Measurements from ENCODE around the gene FHL1.

The FHL1 gene

DNA sequence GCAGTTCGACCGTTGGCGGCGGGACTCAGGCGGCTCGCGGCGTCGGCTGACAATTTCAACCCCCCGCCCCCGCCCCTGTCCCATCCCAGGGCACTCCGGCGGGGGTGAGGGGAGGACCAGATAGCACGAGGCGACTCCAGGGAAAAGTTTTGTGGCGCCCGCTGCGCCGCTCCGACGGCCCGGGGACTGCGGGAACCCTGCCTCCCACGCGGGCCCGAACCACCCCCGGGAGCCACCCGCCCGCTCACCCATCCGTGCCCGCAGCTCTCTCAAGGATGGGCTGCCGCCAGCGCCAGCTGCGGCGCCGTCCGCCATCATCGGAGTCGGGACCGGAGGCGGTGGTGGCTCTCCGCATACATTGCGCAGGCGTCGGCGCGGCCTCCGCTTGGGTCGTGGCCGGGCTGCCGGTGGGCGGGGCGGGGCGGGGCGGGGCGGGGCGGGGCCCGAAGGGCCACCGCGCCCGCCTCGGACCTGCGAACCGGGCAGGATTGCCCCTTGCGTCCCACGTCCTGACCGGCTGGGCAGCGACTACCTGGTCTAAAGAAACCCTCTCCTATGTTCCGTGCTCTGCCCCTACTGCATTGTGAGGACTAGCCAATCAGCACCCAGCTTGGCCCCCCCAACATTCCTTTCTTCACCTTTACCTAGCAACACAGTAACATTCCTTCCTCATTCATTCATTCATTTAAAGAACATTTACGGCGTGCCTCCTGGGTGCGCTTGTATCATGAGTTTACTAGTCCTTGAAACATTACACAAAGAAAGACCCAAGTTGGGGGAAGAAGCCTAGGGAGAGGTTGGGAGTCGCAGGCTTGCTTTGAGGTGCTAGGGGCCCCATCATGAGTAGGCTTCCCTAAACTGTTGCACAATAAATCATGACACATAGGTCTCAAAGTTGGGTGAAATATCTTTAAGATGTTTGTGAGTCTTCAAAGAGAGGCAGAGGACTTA lies 104.0 kb downstream of the FHL1 start, which contains the start of gene MAP7D3:
TSS of gene MAP7D3 (minus strand) at position 360 of the 951 bp plus-strand sequence. CDS start at position 318, 42 bp downstream.
- DNase-seq (ENCODE audit: low read depth in 2 of 2): peak; percentile 34 to 51

DNA sequence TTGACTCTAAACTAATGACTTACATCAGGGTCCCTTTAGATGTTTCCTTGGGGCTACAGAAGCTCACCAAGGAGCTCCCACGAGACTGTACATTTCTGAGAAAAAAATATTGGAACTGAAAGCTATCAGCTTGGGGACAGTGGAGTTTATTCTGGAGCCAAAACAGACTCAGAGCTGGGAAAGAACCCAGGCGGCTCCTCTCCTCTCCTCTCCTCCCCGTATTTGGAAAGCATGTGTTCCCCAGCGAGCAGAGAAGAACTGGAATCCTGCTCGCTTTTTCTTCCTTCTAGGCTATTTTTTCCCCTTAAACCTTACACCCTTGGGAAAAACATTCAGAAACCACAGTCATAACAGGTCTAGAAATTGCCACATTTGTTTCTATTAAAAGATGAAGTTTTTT lies 108.2 kb downstream of the FHL1 start:
- DNase-seq (ENCODE audit: low read depth in 2 of 2): no peak

DNA sequence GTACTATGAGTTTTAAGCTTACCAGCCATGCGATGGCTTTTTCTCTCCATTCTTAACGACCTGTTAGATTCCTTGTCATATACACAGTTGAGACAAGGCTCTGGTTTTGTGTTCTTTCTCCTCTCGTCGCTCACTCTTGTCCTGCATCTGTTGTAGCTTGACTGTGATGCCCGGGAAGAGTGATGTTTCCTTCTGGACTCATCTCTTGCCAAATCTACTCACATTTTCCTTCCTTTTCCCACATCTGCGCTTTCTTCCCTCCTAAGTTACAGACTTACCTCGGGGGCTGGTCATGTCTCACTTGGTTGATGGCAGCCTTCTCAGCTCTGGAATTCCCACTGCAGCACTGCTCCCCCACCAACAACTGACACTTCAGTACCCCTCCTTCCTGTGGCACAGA lies 108.7 kb downstream of the FHL1 start:
- DNase-seq (ENCODE audit: low read depth in 2 of 2): no peak

DNA sequence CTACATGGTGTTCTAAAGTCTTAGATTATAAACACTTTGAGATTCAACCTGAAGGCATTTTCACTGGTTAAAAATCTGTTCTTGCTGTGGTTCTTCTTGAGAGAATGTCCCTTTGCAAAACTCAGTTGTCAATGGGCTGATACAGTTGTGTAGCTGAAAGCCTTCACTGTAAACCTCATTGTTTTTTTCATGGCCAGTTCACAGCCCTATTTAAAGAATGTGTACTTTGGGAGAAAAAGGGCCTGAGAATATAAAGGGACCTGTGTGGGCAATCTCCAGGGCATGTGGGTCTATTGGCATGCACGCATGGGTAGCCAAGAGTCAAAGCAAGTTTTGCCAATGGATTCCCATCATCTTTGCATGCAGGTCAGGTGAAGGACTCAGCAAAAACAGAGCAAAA lies 111.6 kb downstream of the FHL1 start:
- DNase-seq (ENCODE audit: low read depth in 2 of 2): no peak

DNA sequence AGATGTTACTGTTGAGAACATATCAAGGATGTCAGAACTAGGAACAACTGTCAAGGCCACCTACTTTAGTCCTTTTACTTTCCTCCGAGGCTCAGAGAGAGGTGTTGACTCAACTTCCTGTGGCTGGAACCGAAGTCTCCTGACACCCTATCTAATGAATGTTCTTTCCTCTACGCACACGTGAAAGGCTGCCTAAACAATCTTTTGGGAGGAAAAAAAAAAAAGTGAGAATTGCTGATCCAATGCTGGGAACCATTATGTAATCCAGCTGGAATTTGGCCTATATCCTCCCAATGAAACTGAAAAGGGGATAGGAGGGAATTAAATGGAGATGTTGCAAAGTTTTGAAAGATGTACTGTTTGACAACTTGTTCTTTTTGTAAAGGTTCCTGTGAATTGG lies 112.2 kb downstream of the FHL1 start:
- DNase-seq (ENCODE audit: low read depth in 2 of 2): no peak

DNA sequence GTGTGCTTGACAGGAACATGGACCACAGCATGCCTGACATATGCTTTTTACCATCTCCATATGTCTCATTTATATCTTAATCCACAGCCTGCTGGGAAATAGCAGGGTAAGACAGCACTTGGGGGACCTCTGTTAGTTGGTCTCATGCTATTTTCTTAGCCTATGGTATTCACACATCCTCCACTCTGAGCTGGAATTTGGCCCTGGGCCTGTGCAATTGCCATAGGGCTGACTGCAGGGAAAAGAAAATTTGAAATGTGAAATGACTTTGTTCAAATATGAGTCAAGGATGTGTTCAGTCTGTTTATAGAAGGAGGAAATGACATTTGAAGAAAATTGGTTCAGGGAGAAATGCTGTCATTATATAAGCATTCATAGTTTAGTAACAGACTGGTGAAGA lies 113.4 kb downstream of the FHL1 start:
- DNase-seq (ENCODE audit: low read depth in 2 of 2): no peak

All from stimulated activated CD4-positive, alpha-beta T cell treated with anti-CD3 and anti-CD28 coated beads, Interleukin-4, amount 100 ng/mL, for 48 hours (primary cell).